Breast epithelium (tissue), 4 donors: ENCODE results near the gene TADA2B. TPM values are rescaled to one million over a fixed set of nuclear protein-coding genes. Genes with fewer than 3 reads are reported as not detected.

Experiments
- DNase-seq, 2 donors: peaks; one replicate each; pipeline ENCODE4 v3.0.0-alpha.2; 2019; ENCODE audit warnings: low spot score in 2 of 2
- H3K27ac ChIP-seq, 2 donors: fragments of 200-600 bp; sonication (generic) in 1 of 2; one replicate each; pipeline ENCODE4 v1.5.1; 2016 to 2019; ENCODE audit warnings: mild to moderate bottlenecking in 1 of 2
- H3K27me3 ChIP-seq, 2 donors: fragments of 200-600 bp; sonication (generic) in 1 of 2; one replicate each; pipeline versions ENCODE4 v1.5.1 to v1.6.0; 2017 to 2019; ENCODE audit warnings: control low read depth in 1 of 2, mild to moderate bottlenecking in 1 of 2
- H3K36me3 ChIP-seq: fragments of 200-600 bp; one replicate; pipeline ENCODE4 v1.5.1; 2019
- H3K4me1 ChIP-seq, 2 donors: fragments of 200-600 bp; sonication (generic); one replicate each; pipeline ENCODE4 v1.5.1; 2016 to 2019; ENCODE audit warnings: control low read depth in 1 of 2
- H3K4me3 ChIP-seq, 3 donors: fragments of 200-600 bp; sonication (generic); 1 replicate in 2 of 3; 2 replicates in 1 of 3; pipeline ENCODE4 v1.5.1; 2016 to 2019; ENCODE audit warnings: mild to moderate bottlenecking in 3 of 3, moderate library complexity in 2 of 3
- H3K9me3 ChIP-seq, 2 donors: fragments of 200-600 bp; sonication (generic) in 1 of 2; one replicate each; pipeline ENCODE4 v1.5.1; 2016 to 2019; ENCODE audit warnings: control low read depth in 1 of 2
- CTCF ChIP-seq, 3 donors: fragments of 450-650 bp; IDR thresholded peaks; one replicate each; pipeline ENCODE4 v1.5.1; 2016 to 2017; ENCODE audit warnings: antibody characterized with exemption in 3 of 3, mild to moderate bottlenecking in 3 of 3, moderate library complexity in 3 of 3
- POLR2A ChIP-seq: fragments of 450-650 bp; IDR thresholded peaks from one replicate; pipeline ENCODE4 v1.6.1; 2016; ENCODE audit warnings: antibody characterized with exemption, mild to moderate bottlenecking, moderate library complexity
- POLR2AphosphoS5 ChIP-seq, 3 donors: sonication (generic); formaldehyde crosslinking; IDR thresholded peaks; one replicate each; pipeline ENCODE4 v1.6.1; 2017; ENCODE audit warnings: antibody characterized with exemption in 3 of 3
- intact Hi-C: fragments of 100-400 bp; cut with DNase I; formaldehyde crosslinking; loops from one replicate; pipeline ENCODE4 v1.15.1; 2023; ENCODE audit warnings: low total_unique reads
- total RNA-seq, 3 donors: library from RNA; depleted of rRNA; stranded (reverse); fragments of >200 nt; gene quantifications; one replicate each; pipeline ENCODE4 v1.1.0, GENCODE V29; 2016

TADA2B gene
- total RNA-seq, 3 donors from 2014 or later: 16.4 to 22.7 (median 17.8) TPM

GRCh38 chr4:7067126-7067451 lies 23.9 kb downstream of the TADA2B start:
- H3K4me3 ChIP-seq: peak overlapping the region; percentile 84 to 99 (median 95)
- no peaks in the 10 kb centered on the region for H3K36me3 ChIP-seq
- intact Hi-C loops: no loop called here
- H3K4me1 ChIP-seq: peaks cover 0 to 11% of the 10 kb centered on the region in 2 donors
- DNase-seq: no peak
- no peaks in the 10 kb centered on the region for H3K27me3 ChIP-seq
- peak overlapping the region; percentile 89 for H3K27ac ChIP-seq
- no peaks in the 10 kb centered on the region for H3K9me3 ChIP-seq
- no peak for TF ChIP-seq POLR2AphosphoS5 (IDR thresholded peaks at IDR 0.05)
- no peak for TF ChIP-seq CTCF (IDR thresholded peaks at IDR 0.05)

- Histone ChIP-seq H3K27me3 (no peaks in the 10 kb centered on the region), H3K4me1 (peaks cover 0 to 11% of the 10 kb centered on the region in 2 donors), H3K27ac (peak within 1 kb of the TSS; percentile 89), H3K4me3 (peak within 1 kb of the TSS; percentile 84 to 99 (median 95)), H3K36me3 (no peaks in the 10 kb centered on the region), H3K9me3 (no peaks in the 10 kb centered on the region)
- intact Hi-C loops: no loop called here
- peak in 1 of 2 donors; percentile 100 for DNase-seq
- TF ChIP-seq POLR2A (peak; percentile 85), CTCF (IDR thresholded peaks at IDR 0.05) (no peak), POLR2AphosphoS5 (IDR thresholded peaks at IDR 0.05) (peak; percentile 92 to 95 (median 94))
Measured at GRCh38 chr4:7067452-7068278, 24.5 kb downstream of the TADA2B start, which contains the start of gene GRPEL1. Gene GRPEL1, minus strand, starts transcription at chr4:7068064. Its CDS starts 32 bp downstream, at chr4:7068032.

GRCh38 chr4:7068279-7068842 lies 25.2 kb downstream of the TADA2B start:
- H3K4me1 ChIP-seq: peaks cover 0 to 11% of the 10 kb centered on the region in 2 donors
- peak overlapping the region; percentile 84 to 99 (median 95) for H3K4me3 ChIP-seq
- intact Hi-C loops: no loop called here
- peak overlapping the region; percentile 89 for H3K27ac ChIP-seq
- no peaks in the 10 kb centered on the region for H3K27me3 ChIP-seq
- H3K9me3 ChIP-seq: no peaks in the 10 kb centered on the region
- H3K36me3 ChIP-seq: no peaks in the 10 kb centered on the region
- DNase-seq: peak in 1 of 2 donors; percentile 99
- TF ChIP-seq CTCF (IDR thresholded peaks at IDR 0.05): no peak
- TF ChIP-seq POLR2AphosphoS5 (IDR thresholded peaks at IDR 0.05): no peak
- TF ChIP-seq POLR2A: no peak

- H3K9me3 ChIP-seq: no peaks in the 10 kb centered on the region
- intact Hi-C loops: no loop called here
- H3K36me3 ChIP-seq: no peaks in the 10 kb centered on the region
- H3K4me1 ChIP-seq: peaks cover 0 to 11% of the 10 kb centered on the region in 2 donors
- no peak for DNase-seq
- peak overlapping the region; percentile 89 for H3K27ac ChIP-seq
- peak overlapping the region; percentile 84 to 99 (median 95) for H3K4me3 ChIP-seq
- H3K27me3 ChIP-seq: no peaks in the 10 kb centered on the region
- TF ChIP-seq POLR2AphosphoS5 (IDR thresholded peaks at IDR 0.05) (no peak), POLR2A (no peak), CTCF (IDR thresholded peaks at IDR 0.05) (no peak)
Measured at GRCh38 chr4:7068883-7069282, 25.7 kb downstream of the TADA2B start.
